CD8-positive, alpha-beta memory T cell (primary cell): Measurements from ENCODE around the gene EMILIN1. TPM values are rescaled to one million over a fixed set of nuclear protein-coding genes. Genes with fewer than 3 reads are reported as not detected.
"Not testable (repeated sequence)": the region's sequence is repeated elsewhere in the genome, so short reads cannot be mapped to it uniquely, and the experiment has no call there.

ENCODE experiments used
- CTCF ChIA-PET: fragments of 350-600 bp; sonication (Branson Sonifier 250); formaldehyde crosslinking; loops from one replicate; lab custom pipeline; 2021; ENCODE audit warnings: antibody characterized with exemption; lab: Charles Lee
- POLR2A ChIA-PET: fragments of 350-600 bp; sonication (Branson Sonifier 250); formaldehyde crosslinking; loops from one replicate; lab custom pipeline; 2021; ENCODE audit warnings: antibody characterized with exemption; lab: Charles Lee
- DNase-seq, 5 donors: peaks; one replicate each; pipeline versions ENCODE4 v3.0.0 to v3.0.0-alpha.2; 2020 to 2022; ENCODE audit warnings: mixed read lengths in 1 of 5
- H3K27ac ChIP-seq: one replicate; pipeline ENCODE4 v1.7.0; 2013; ENCODE audit warnings: low read depth, mild to moderate bottlenecking, low read length, moderate library complexity
- H3K27me3 ChIP-seq: 2 replicates; pipeline ENCODE4 v1.7.0; 2013; ENCODE audit warnings: low read length, mild to moderate bottlenecking; ENCODE audit not compliant: insufficient read depth, poor library complexity, severe bottlenecking
- H3K36me3 ChIP-seq: 2 replicates; pipeline ENCODE4 v1.7.0; 2013; ENCODE audit warnings: mild to moderate bottlenecking, low read length, moderate library complexity; ENCODE audit not compliant: insufficient read depth
- H3K4me1 ChIP-seq: 2 replicates; pipeline ENCODE4 v1.7.0; 2013; ENCODE audit warnings: mild to moderate bottlenecking, low read length, moderate library complexity; ENCODE audit not compliant: insufficient read depth
- H3K4me3 ChIP-seq: 2 replicates; pipeline ENCODE4 v1.7.0; 2013; ENCODE audit warnings: mild to moderate bottlenecking, low read length
- H3K9me3 ChIP-seq: 2 replicates; pipeline ENCODE4 v1.7.0; 2013; ENCODE audit warnings: mild to moderate bottlenecking, low read length
- H3K27ac Mint-ChIP-seq, 8 donors: one replicate each; pipeline ENCODE4 v1.8.0; 2020 to 2021; ENCODE audit warnings: mixed read lengths in 8 of 8, mild to moderate bottlenecking in 6 of 8, inconsistent platforms in 3 of 8, moderate library complexity in 3 of 8
- H3K27me3 Mint-ChIP-seq, 2 donors: one replicate each; pipeline ENCODE4 v1.8.0; 2020 to 2021; ENCODE audit warnings: mixed read lengths in 2 of 2, mild to moderate bottlenecking in 1 of 2, moderate library complexity in 1 of 2
- H3K36me3 Mint-ChIP-seq, 3 donors: one replicate each; pipeline ENCODE4 v1.8.0; 2020 to 2021; ENCODE audit warnings: mixed read lengths in 3 of 3, inconsistent platforms in 1 of 3, mild to moderate bottlenecking in 1 of 3
- H3K4me1 Mint-ChIP-seq, 3 donors: one replicate each; pipeline ENCODE4 v1.8.0; 2020 to 2021; ENCODE audit warnings: mixed read lengths in 3 of 3, inconsistent platforms in 1 of 3, mild to moderate bottlenecking in 1 of 3
- H3K4me3 Mint-ChIP-seq, 7 donors: one replicate each; pipeline ENCODE4 v1.8.0; 2020 to 2021; ENCODE audit warnings: mixed read lengths in 7 of 7, mild to moderate bottlenecking in 6 of 7, moderate library complexity in 4 of 7, inconsistent platforms in 2 of 7
- H3K9me3 Mint-ChIP-seq, 5 donors: one replicate each; pipeline ENCODE4 v1.8.0; 2020 to 2022; ENCODE audit warnings: mixed read lengths in 5 of 5, mild to moderate bottlenecking in 3 of 5, moderate library complexity in 2 of 5, inconsistent platforms in 1 of 5
- polyA plus RNA-seq: library from polyadenylated mRNA; unstranded; fragments of 300-500 nt; fragmentation: Illumina TruSeq; gene quantifications from one replicate; pipeline ENCODE4 v1.2.3, GENCODE V29; 2021
- total RNA-seq, 2 experiments: library from RNA; stranded (reverse); gene quantifications; one replicate each; pipeline ENCODE4 v1.2.3, GENCODE V29; 2021

The EMILIN1 gene
- total and polyA plus RNA-seq, 3 experiments from 2014 or later = 0.79 to 0.89 (median 0.85) TPM

DNA sequence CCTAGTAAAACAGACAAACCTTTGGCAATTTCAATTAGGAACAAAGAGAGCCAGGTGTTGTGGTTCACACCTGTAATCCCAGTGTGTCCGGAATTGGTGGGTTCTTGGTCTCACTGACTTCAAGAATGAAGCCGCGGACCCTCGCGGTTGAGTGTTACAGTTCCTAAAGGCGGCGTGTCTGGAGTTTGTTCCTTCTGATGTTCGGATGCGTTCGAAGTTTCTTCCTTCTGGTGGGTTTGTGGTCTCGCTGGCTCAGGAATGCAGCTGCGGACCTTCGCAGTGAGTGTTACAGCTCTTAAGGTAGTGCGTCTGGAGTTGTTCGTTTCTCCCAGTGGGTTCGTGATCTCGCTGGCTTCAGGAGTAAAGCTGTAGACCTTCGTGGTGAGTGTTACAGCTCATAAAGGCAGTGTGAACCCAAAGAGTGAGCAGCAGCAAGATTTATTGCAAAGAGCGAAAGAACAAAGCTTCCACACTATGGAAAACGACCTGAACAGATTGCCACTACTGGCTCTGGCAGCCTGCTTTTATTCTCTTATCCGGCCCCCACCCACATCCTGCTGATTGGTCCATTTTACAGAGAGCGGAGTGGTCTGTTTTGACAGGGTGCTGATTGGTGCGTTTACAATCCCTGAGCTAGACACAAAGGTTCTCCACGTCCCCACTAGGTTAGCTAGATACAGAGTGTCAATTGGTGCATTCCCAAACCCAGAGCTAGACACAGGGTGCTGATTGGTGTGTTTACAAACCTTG lies 32.4 kb downstream of the EMILIN1 start:
- CTCF ChIA-PET, H3K4me1 Mint-ChIP-seq, H3K9me3 Mint-ChIP-seq, H3K4me1 ChIP-seq, H3K4me3 Mint-ChIP-seq, H3K9me3 ChIP-seq, H3K27ac ChIP-seq, POLR2A ChIA-PET, H3K27ac Mint-ChIP-seq, H3K27me3 ChIP-seq, H3K4me3 ChIP-seq, H3K36me3 Mint-ChIP-seq, DNase-seq, H3K36me3 ChIP-seq: not testable (repeated sequence)
- peaks cover 11 to 24% of the 10 kb centered on the region in 2 donors for H3K27me3 Mint-ChIP-seq

GRCh38 chr2:27111392-27112078 lies 33.1 kb downstream of the EMILIN1 start:
- CTCF ChIA-PET = interaction anchor here (1.0 kb wide), 1 partner anchor 150 kb away, joined by 3 read pairs; no protein-coding TSS in a partner anchor
- H3K4me3 ChIP-seq, POLR2A ChIA-PET, H3K4me1 ChIP-seq, H3K27ac Mint-ChIP-seq, H3K4me3 Mint-ChIP-seq, H3K36me3 ChIP-seq, H3K9me3 Mint-ChIP-seq, H3K36me3 Mint-ChIP-seq, DNase-seq, H3K4me1 Mint-ChIP-seq, H3K27ac ChIP-seq, H3K27me3 ChIP-seq, H3K9me3 ChIP-seq: not testable (repeated sequence)
- H3K27me3 Mint-ChIP-seq = peaks cover 11 to 17% of the 10 kb centered on the region in 2 donors

- peaks cover 11% of the 10 kb centered on the region for H3K27me3 ChIP-seq
- H3K9me3 Mint-ChIP-seq = no peaks in the 10 kb centered on the region
- no peaks in the 10 kb centered on the region for H3K4me1 ChIP-seq
- peaks cover 19 to 34% of the 10 kb centered on the region in 2 donors for H3K27me3 Mint-ChIP-seq
- no peak for DNase-seq
- peaks cover 5 to 10% (median 6%) of the 10 kb centered on the region in 3 donors for H3K4me1 Mint-ChIP-seq
- ChIA-PET POLR2A (interaction anchor here (0.6 kb wide), 1 partner anchor 199 kb away, joined by 4 read pairs; no protein-coding TSS in a partner anchor), CTCF (interaction anchor here (2.0 kb wide), 1 partner anchor 8 kb away, joined by 6 read pairs; the partner anchor contains the start of gene ABHD1)
- no peak overlapping the region for H3K4me3 Mint-ChIP-seq
- H3K36me3 ChIP-seq = no peaks in the 10 kb centered on the region
- no peaks in the 10 kb centered on the region for H3K36me3 Mint-ChIP-seq
- H3K27ac ChIP-seq = no peak overlapping the region
- H3K9me3 ChIP-seq = no peaks in the 10 kb centered on the region
- H3K27ac Mint-ChIP-seq = no peak overlapping the region
- no peak overlapping the region for H3K4me3 ChIP-seq
Observed at GRCh38 chr2:27115519-27115918, 37.1 kb downstream of the EMILIN1 start.

DNA sequence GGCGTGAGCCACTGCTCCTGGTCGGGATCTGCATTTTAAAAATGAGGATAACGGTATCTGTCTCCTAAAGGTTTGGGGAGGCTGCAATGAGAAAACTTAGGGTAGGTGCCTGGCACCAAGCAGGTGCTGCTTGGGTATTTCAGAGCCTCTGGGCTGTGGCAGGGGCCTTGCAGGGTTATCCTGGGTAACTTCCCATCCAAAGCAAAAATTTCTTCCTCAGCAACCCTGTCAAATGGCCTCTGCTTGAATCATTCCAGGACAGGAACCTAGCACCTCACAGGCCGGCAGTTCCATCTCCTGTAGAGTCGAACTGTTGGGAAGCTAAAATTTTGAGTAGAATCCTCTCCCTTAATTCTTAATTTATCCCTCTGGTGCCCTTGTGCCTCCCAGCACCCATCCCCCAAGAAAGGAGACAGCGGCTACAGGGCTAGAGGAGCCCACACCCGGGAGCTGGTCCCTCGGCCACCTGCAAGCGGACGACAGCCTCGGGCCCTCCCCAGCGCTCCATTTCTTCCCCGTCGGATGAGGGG lies 39.6 kb downstream of the EMILIN1 start:
- DNase-seq = no peak
- H3K4me1 Mint-ChIP-seq = peaks cover 12 to 14% (median 14%) of the 10 kb centered on the region in 3 donors
- no peaks in the 10 kb centered on the region for H3K36me3 Mint-ChIP-seq
- ChIA-PET CTCF (no interaction called here), POLR2A (no interaction called here)
- Histone ChIP-seq H3K4me1 (peaks cover 7% of the 10 kb centered on the region), H3K27ac (no peak overlapping the region), H3K27me3 (peaks cover 11% of the 10 kb centered on the region), H3K36me3 (no peaks in the 10 kb centered on the region), H3K4me3 (no peak overlapping the region), H3K9me3 (no peaks in the 10 kb centered on the region)
- H3K4me3 Mint-ChIP-seq = peak overlapping the region in 5 of 7 donors; percentile 16 to 59 (median 34)
- H3K9me3 Mint-ChIP-seq = no peaks in the 10 kb centered on the region
- H3K27me3 Mint-ChIP-seq = peaks cover 21 to 34% of the 10 kb centered on the region in 2 donors
- no peak overlapping the region for H3K27ac Mint-ChIP-seq

DNA sequence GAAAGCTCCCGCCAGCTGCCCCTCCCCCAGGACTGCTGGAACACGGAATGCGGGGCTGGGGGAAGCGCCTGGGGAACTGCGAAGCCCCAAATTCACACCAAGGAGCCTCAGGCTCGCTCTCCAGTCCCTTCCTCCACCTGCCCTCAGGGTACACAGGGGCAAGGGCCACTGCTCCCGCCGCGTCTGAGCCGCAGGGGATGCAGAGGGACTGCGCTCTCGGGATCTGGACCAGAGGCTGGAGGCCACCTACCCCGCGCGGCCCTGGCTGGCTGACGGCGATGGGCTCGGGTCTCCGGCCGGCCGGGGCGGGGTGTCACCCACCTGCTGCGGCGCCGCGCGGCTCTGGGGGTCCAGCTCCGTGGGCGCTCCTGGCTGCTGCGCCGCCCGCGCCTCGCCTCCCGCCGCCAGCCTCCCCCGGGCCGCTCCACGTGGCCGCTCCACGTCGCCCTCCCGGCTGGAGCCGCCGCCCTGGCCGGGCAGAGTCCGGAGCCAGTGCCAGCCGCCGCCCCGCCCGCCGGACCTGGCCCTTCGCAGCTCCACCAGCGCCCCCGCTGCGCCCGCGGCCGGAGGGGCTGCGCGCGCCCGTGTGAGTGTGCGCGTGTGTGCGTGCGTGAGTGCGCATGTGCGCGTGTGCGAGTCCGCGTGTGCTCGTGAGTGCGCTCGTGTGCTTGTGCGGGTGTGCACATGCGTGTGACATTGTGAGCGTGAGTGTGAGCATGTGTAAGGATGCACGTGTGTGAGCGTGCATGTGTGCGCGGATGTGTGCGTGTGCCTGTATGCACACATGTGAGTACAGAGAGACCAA lies 40.3 kb downstream of the EMILIN1 start, which contains the start of gene CGREF1:
CGREF1 (minus strand) TSS at position 604 of the 805 bp plus-strand sequence. CDS start 14,762 bp downstream, outside the sequence.
- Histone ChIP-seq H3K27ac (no peak within 1 kb of the TSS), H3K9me3 (no peaks in the 10 kb centered on the region), H3K4me3 (peak within 1 kb of the TSS; percentile 51), H3K4me1 (peaks cover 10% of the 10 kb centered on the region), H3K36me3 (no peaks in the 10 kb centered on the region), H3K27me3 (peaks cover 11% of the 10 kb centered on the region)
- POLR2A ChIA-PET = no interaction called here
- H3K4me3 Mint-ChIP-seq = peak within 1 kb of the TSS; percentile 70 to 83 (median 76)
- peaks cover 20 to 34% of the 10 kb centered on the region in 2 donors for H3K27me3 Mint-ChIP-seq
- H3K4me1 Mint-ChIP-seq = peaks cover 16 to 18% (median 18%) of the 10 kb centered on the region in 3 donors
- no peaks in the 10 kb centered on the region for H3K9me3 Mint-ChIP-seq
- no peak for DNase-seq
- peaks cover 0 to 3% (median 0%) of the 10 kb centered on the region in 3 donors for H3K36me3 Mint-ChIP-seq
- CTCF ChIA-PET = no interaction called here
- H3K27ac Mint-ChIP-seq = peak within 1 kb of the TSS in 3 of 8 donors; percentile 17 to 71 (median 66)

GRCh38 chr2:27119330-27119670 lies 40.9 kb downstream of the EMILIN1 start:
- POLR2A ChIA-PET, CTCF ChIA-PET: not testable (repeated sequence)

DNA sequence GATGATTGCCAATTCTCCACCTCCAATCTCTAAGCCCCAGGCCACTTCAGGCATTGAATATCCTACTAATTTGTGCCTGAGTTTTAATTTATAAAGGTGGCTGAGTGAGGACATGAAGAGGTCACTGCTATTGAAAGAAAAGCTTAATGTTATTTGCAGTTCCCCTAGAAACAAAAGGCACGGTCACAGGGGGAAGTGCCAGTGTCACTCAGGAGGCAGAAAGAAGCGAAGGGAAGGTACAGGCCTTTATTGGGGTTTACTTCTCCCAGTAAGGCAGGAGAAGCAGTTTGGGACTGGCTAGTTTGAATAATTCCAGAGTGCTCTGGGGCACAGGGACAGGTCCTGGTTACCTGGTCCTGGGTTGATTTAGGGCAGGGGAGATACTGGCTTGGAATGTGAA lies 43.5 kb downstream of the EMILIN1 start:
- H3K9me3 ChIP-seq = no peaks in the 10 kb centered on the region
- no peak overlapping the region for H3K4me3 ChIP-seq
- ChIA-PET CTCF (no interaction called here), POLR2A (no interaction called here)
- H3K27me3 ChIP-seq = peaks cover 11% of the 10 kb centered on the region
- Mint-ChIP-seq H3K4me1 (peaks cover 20 to 21% (median 20%) of the 10 kb centered on the region in 3 donors), H3K36me3 (peaks cover 0 to 3% (median 0%) of the 10 kb centered on the region in 3 donors), H3K4me3 (peak overlapping the region in 6 of 7 donors; percentile 29 to 92 (median 61)), H3K27me3 (peaks cover 15 to 27% of the 10 kb centered on the region in 2 donors), H3K9me3 (no peaks in the 10 kb centered on the region), H3K27ac (no peak overlapping the region)
- peaks cover 13% of the 10 kb centered on the region for H3K4me1 ChIP-seq
- H3K27ac ChIP-seq = no peak overlapping the region
- no peak for DNase-seq
- no peaks in the 10 kb centered on the region for H3K36me3 ChIP-seq

More at GRCh38 chr2:27119330-27119670, 40.9 kb downstream of the EMILIN1 start:
- DNase-seq, H3K36me3 Mint-ChIP-seq, H3K36me3 ChIP-seq, H3K9me3 ChIP-seq, H3K27ac ChIP-seq, H3K9me3 Mint-ChIP-seq: not testable (repeated sequence)
- Mint-ChIP-seq H3K27me3 (peaks cover 19 to 34% of the 10 kb centered on the region in 2 donors), H3K27ac (peak overlapping the region in 3 of 8 donors; percentile 17 to 71 (median 66)), H3K4me3 (peak overlapping the region; percentile 70 to 83 (median 76)), H3K4me1 (peaks cover 20 to 21% (median 20%) of the 10 kb centered on the region in 3 donors)
- Histone ChIP-seq H3K27me3 (peaks cover 11% of the 10 kb centered on the region), H3K4me3 (peak overlapping the region; percentile 51), H3K4me1 (peaks cover 13% of the 10 kb centered on the region)
